IPS-11a (cell line): ENCODE results near the gene PCED1A.
"Not testable (repeated sequence)": the region's sequence is repeated elsewhere in the genome, so short reads cannot be mapped to it uniquely, and the experiment has no call there.

ENCODE experiments used
- H3K4me3 ChIP-seq: one replicate; pipeline ENCODE4 v1.5.1; 2013; ENCODE audit warnings: low read depth, low read length, control low read depth

The PCED1A gene

GRCh38 chr20:2834401-2835110 lies 5.9 kb downstream of the PCED1A start:
- H3K4me3 ChIP-seq, result no peak overlapping the region

- no peak overlapping the region for H3K4me3 ChIP-seq
Observed at GRCh38 chr20:2833761-2834160, 6.7 kb downstream of the PCED1A start.

GRCh38 chr20:2831206-2831605 lies 9.2 kb downstream of the PCED1A start:
- not testable (repeated sequence) for H3K4me3 ChIP-seq

GRCh38 chr20:2829376-2829775 lies 11.1 kb downstream of the PCED1A start:
- H3K4me3 ChIP-seq, result no peak overlapping the region

- no peak overlapping the region for H3K4me3 ChIP-seq
Observed at GRCh38 chr20:2826655-2827054, 13.8 kb downstream of the PCED1A start.

- no peak overlapping the region for H3K4me3 ChIP-seq
Observed at GRCh38 chr20:2825761-2826160, 14.7 kb downstream of the PCED1A start.

GRCh38 chr20:2822073-2822472 lies 18.4 kb downstream of the PCED1A start:
- H3K4me3 ChIP-seq, result no peak overlapping the region

- H3K4me3 ChIP-seq, result no peak overlapping the region
Observed at GRCh38 chr20:2820896-2821869, 19.3 kb downstream of the PCED1A start.

- no peak overlapping the region for H3K4me3 ChIP-seq
Observed at GRCh38 chr20:2820084-2820895, 20.2 kb downstream of the PCED1A start.

GRCh38 chr20:2817891-2818595 lies 22.4 kb downstream of the PCED1A start:
- no peak overlapping the region for H3K4me3 ChIP-seq

GRCh38 chr20:2817341-2817726 lies 23.1 kb downstream of the PCED1A start:
- no peak overlapping the region for H3K4me3 ChIP-seq

- H3K4me3 ChIP-seq, result no peak overlapping the region
Observed at GRCh38 chr20:2816583-2817340, 23.7 kb downstream of the PCED1A start.

- no peak within 1 kb of the TSS for H3K4me3 ChIP-seq
Observed at GRCh38 chr20:2816030-2816582, 24.3 kb downstream of the PCED1A start, which contains the start of gene TMEM239. Gene TMEM239 (plus strand): TSS chr20:2816364. CDS start chr20:2816555, 191 bp downstream.

GRCh38 chr20:2815242-2815900 lies 25.1 kb downstream of the PCED1A start:
- H3K4me3 ChIP-seq, result no peak overlapping the region

GRCh38 chr20:2814587-2815051 lies 25.8 kb downstream of the PCED1A start, which contains the start of gene C20orf141:
Gene C20orf141 (plus strand): TSS chr20:2814987. CDS start chr20:2815185, 198 bp downstream.
- H3K4me3 ChIP-seq, result no peak within 1 kb of the TSS

GRCh38 chr20:2814076-2814475 lies 26.4 kb downstream of the PCED1A start:
- H3K4me3 ChIP-seq, result no peak overlapping the region

- no peak overlapping the region for H3K4me3 ChIP-seq
Observed at GRCh38 chr20:2812189-2812588, 28.3 kb downstream of the PCED1A start.

- no peak overlapping the region for H3K4me3 ChIP-seq
Observed at GRCh38 chr20:2809690-2810089, 30.8 kb downstream of the PCED1A start.

GRCh38 chr20:2807929-2808328 lies 32.5 kb downstream of the PCED1A start:
- H3K4me3 ChIP-seq, result not testable (repeated sequence)
